HG02588 (cell line): ENCODE measurements around the gene SGK1.
"Not testable (repeated sequence)": the region's sequence is repeated elsewhere in the genome, so short reads cannot be mapped to it uniquely, and the experiment has no call there.

Experiments used
- ATAC-seq: cut with Tn5 transposase; IDR thresholded peaks from one replicate; pipeline ENCODE4 v1.9.1; 2021; ENCODE audit warnings: mild to moderate bottlenecking, moderate library complexity; ENCODE audit not compliant: unreplicated experiment

SGK1 gene

DNA sequence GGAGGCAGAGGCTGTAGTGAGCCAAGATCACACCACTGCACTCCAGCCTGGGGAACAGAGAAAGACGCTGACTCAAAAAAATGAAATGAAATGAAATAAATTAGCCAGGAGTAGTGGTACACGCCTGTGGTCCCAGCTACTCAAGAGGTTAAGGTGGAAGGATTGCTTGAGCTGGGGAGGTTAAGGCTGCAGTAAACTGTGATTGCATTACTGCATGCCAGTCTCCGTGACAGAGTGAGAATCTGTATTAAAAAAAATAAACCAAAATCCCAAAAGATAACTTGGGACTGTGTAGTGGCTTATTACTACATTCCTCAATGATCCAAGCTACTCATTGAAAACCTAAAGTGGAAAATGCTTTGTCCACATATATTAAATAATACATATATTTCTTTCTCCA, 87.0 kb downstream of the SGK1 start:
- no peak for ATAC-seq

- no peak for ATAC-seq
Measured at GRCh38 chr6:134230087-134230700, 87.7 kb downstream of the SGK1 start.

DNA sequence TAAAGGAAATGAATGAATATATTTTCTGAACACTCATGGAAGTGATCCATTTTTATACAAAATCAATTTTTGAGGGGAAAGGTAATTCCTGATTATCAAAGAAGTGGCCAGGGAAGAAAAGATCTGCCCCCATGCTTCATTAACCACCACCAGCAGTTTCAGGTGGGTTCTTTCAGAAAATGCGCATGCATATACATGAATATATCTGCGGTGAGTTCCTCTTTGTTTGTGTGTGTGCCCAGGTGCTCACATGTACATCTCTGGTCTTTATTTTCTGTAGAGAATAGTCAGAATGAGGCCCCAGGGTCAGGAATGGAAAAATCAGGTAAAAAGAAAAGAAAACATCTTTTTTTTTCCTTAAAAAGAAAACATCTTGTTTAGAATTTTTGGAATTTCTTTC, 88.4 kb downstream of the SGK1 start:
- no peak for ATAC-seq

- ATAC-seq: no peak
Measured at GRCh38 chr6:134223796-134224420, 94.0 kb downstream of the SGK1 start.

GRCh38 chr6:134221250-134221649, 96.7 kb downstream of the SGK1 start:
- ATAC-seq: no peak

DNA sequence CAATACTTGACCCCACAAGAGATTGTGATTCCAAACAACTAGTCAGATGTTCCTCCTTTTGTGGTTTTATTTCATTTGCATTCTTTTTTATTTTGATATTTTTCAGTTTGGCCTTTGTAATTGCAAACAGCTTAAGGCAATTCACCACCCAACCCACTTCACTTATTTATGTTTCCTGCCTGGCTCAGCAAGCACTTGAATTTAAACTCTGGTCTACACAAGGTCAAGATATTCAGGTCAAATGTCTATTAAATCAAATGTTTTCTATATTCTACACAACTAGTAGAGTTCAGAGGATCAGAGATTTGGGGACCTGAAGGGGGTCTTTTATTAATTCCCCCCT, 100.1 kb downstream of the SGK1 start:
- no peak for ATAC-seq

DNA sequence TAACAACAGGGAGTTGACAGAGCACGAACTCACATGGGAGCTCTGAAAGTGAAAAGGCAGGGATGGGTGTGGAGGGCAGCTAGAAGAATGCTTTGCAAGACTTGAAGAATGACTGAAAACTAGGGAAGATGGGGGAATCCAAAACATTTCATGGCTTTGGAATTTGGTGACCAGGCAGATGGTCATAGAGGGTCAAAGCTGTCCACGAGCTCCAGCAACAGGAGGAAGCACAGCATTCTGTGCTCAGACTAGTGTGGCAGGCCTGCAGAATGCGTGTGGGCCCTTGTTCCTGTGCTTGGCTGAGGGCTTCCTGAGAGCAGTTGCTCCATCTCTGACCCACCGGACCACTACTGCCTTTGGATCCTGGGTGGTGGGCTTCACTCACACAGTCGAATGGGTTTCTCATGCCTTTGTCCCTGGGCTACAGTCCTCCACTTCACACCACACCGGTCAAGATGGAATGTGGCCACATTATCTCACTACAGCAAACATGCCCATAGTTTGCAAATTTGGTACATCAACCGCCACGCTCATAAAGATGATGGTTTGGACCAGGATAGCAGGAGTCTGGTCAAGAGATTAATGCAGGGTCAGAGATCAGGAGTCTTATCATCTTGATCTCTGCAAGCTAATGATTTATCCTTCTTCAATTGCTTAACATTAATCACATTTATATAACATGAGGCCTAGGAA, 100.7 kb downstream of the SGK1 start:
- ATAC-seq: no peak

GRCh38 chr6:134216301-134217010, 101.5 kb downstream of the SGK1 start:
- no peak for ATAC-seq

DNA sequence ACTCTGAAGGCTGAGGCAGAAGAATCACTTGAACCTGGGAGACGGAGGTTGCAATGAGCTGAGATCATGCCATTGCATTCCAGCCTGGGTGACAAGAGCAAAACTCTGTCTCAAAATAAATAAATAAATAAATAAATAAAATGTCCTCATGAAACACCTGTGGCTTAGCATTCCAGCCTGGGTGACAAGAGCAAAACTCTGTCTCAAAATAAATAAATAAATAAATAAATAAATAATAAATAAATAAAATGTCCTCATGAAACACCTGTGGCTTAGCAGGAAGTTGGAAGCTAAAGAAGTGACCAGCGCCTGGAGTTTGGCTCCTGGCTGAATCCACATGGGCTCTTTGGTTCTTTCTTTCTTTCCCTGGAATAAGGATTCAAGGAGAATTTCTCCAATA, 104.5 kb downstream of the SGK1 start:
- ATAC-seq: not testable (repeated sequence)

GRCh38 chr6:134211297-134211696, 106.6 kb downstream of the SGK1 start:
- no peak for ATAC-seq

GRCh38 chr6:134207421-134207820, 110.5 kb downstream of the SGK1 start:
- ATAC-seq: no peak

- ATAC-seq: no peak
Measured at GRCh38 chr6:134205366-134205765, 112.5 kb downstream of the SGK1 start.

DNA sequence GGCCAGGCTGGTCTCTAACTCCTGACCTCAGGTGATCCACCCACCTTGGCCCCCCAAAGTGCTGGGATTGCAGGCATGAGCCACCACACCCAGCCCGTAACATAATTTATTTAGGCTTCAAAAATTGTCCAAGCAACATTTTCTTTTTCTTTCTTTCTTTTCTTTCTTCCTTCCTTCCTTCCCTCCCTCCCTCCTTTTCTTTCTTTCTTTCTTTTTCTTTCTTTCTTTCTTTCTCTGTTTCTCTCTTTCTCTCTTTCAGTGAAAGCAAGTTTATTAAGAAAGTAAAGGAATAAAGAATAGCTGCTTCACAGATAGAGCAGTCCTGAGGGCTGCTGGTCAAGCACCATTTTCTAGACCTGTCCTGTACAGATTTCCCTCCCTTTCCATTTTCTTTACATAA, 113.2 kb downstream of the SGK1 start:
- not testable (repeated sequence) for ATAC-seq

GRCh38 chr6:134204031-134204430, 113.9 kb downstream of the SGK1 start:
- ATAC-seq: no peak

GRCh38 chr6:134201716-134202115, 116.2 kb downstream of the SGK1 start:
- ATAC-seq: no peak

GRCh38 chr6:134199848-134200606, 117.9 kb downstream of the SGK1 start:
- no peak for ATAC-seq

- ATAC-seq: no peak
Measured at GRCh38 chr6:134198093-134198492, 119.8 kb downstream of the SGK1 start.

DNA sequence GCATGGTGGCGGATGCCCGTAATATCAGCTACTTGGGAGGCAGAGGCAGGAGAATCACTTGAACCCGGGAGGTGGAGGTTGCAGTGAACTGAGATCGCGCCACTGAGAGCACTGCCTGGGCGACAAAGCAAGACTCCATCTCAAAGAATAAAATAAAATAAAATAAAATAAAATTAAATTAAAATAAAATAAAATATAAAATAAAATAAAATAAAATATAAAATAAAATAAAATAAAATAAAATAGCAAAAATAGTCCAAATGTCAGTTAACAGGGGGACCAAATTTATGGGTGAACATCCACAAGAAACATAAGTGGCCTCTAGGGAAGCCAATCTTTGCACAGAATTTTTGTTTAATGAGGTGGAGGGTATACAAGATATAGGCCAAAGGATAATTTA, 120.2 kb downstream of the SGK1 start:
- ATAC-seq: not testable (repeated sequence)

- peak; percentile 56 for ATAC-seq
Measured at GRCh38 chr6:134196568-134197193, 121.2 kb downstream of the SGK1 start.

DNA sequence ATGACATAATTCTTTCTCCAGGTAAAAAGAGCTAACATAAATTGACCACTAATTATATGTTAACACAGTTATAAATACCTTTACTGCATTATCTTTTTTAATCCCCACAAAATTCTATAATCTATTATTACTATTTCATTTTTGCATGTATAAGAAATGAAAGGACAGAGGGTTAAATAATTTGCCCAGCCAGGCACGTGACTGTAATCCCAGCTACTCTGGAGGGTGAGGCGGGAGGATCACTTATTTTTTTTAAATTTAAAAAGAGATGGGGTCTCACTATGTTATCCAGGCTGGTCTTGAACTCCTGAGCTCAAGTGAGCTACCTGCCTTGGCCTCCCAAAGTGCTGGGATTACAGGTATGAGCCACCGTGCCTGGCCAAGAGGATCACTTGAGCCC, 121.9 kb downstream of the SGK1 start:
- no peak for ATAC-seq
